K562 (cell line): ENCODE data around the gene GSTT2B. TPM values are rescaled to one million over a fixed set of nuclear protein-coding genes. Genes with fewer than 3 reads are reported as not detected.

Experiments
- ATAC-seq: fragments of 200-7000 bp; cut with Tn5 transposase; 3 replicates; pipeline ENCODE4 v1.9.1; 2020; ENCODE audit warnings: moderate library complexity
- BruUV-seq: library from RNA; stranded (reverse); fragments of 400-500 nt; replicated peaks from 2 replicates; lab custom pipeline; 2021; lab: Mats Ljungman, UMichigan
- CTCF ChIA-PET: fragments of 300-600 bp; formaldehyde crosslinking; extraction: SDS; loops from one replicate; lab custom pipeline; 2021; ENCODE audit warnings: low intra/inter-chr PET ratio; lab: Yijun Ruan, JAX
- POLR2A ChIA-PET: fragments of 300-600, 350-650 bp; sonication (Branson Sonifier 250); formaldehyde crosslinking; extraction: SDS; loops from one replicate; lab custom pipeline; 2021; ENCODE audit warnings: antibody characterized with exemption, inconsistent platforms; lab: Yijun Ruan, JAX
- DNase-seq, 4 experiments: peaks; one replicate each; pipeline versions ENCODE4 v3.0.0 to v3.0.0-alpha.2; 2011 to 2018; ENCODE audit warnings: low spot score in 3 of 4, mixed read lengths in 3 of 4; ENCODE audit errors: extremely low read depth in 1 of 4
- FAIRE-seq: peaks from 2 replicates; lab custom pipeline; 2011; peaks lifted over from hg19 to GRCh38; lab: Jason Lieb, UNC
- H2AFZ ChIP-seq: 2 replicates; pipeline ENCODE4 v1.6.0; 2011; ENCODE audit warnings: low read depth, low read length, control low read depth, inconsistent platforms
- H3K27ac ChIP-seq: fragments of 200-600 bp; 3 replicates; pipeline ENCODE4 v1.8.0; 2011; ENCODE audit warnings: low read depth, mild to moderate bottlenecking, control low read depth, inconsistent platforms, low read length, moderate library complexity, mixed read lengths; ENCODE audit errors: extremely low read depth
- H3K27me3 ChIP-seq, 2 experiments: fragments of 300-600 bp in 1 of 2; 2 replicates in 1 of 2; 3 replicates in 1 of 2; pipeline versions ENCODE4 v1.6.0 to v1.8.0; 2011; ENCODE audit warnings: inconsistent platforms in 2 of 2, low read length in 2 of 2, mild to moderate bottlenecking in 1 of 2, mixed read lengths in 1 of 2, moderate library complexity in 1 of 2; ENCODE audit not compliant: control insufficient read depth in 2 of 2, insufficient read depth in 2 of 2
- H3K36me3 ChIP-seq: fragments of 300-600 bp; 3 replicates; pipeline ENCODE4 v1.8.0; 2011; ENCODE audit warnings: mild to moderate bottlenecking, low read length, inconsistent platforms; ENCODE audit not compliant: control insufficient read depth, insufficient read depth
- H3K4me1 ChIP-seq, 2 experiments: fragments of 200-600 bp in 1 of 2; replicated peaks in 1 of 2; 2 replicates in 1 of 2; 3 replicates in 1 of 2; pipeline versions ENCODE4 v1.5.1 to v1.8.0; 2011; ENCODE audit warnings: inconsistent platforms in 2 of 2, low read length in 2 of 2, mild to moderate bottlenecking in 1 of 2, mixed read lengths in 1 of 2, moderate library complexity in 1 of 2; ENCODE audit not compliant: control insufficient read depth in 2 of 2, insufficient read depth in 2 of 2
- H3K4me2 ChIP-seq: 2 replicates; pipeline ENCODE4 v1.6.1; 2011; ENCODE audit warnings: low read length, control low read depth, inconsistent platforms, mixed read lengths; ENCODE audit not compliant: insufficient read depth
- H3K4me3 ChIP-seq: fragments of 200-600 bp; sonication (generic), shearing (Covaris generic); 2 replicates; pipeline ENCODE4 v1.5.1; 2016; ENCODE audit warnings: control low read depth, inconsistent platforms
- H3K79me2 ChIP-seq: fragments of 200-600 bp; 3 replicates; pipeline ENCODE4 v1.8.0; 2011; ENCODE audit warnings: low read length, inconsistent platforms; ENCODE audit not compliant: control insufficient read depth, insufficient read depth
- H3K9ac ChIP-seq, 2 experiments: 2 replicates each; pipeline versions ENCODE4 v1.6.0 to v1.6.1; 2011; ENCODE audit warnings: low read depth in 2 of 2, low read length in 2 of 2, control low read depth in 1 of 2, inconsistent platforms in 1 of 2, mild to moderate bottlenecking in 1 of 2, mixed read lengths in 1 of 2; ENCODE audit not compliant: insufficient read depth in 1 of 2
- H3K9me1 ChIP-seq: one replicate; pipeline ENCODE4 v1.6.0; 2011; ENCODE audit warnings: inconsistent platforms, mild to moderate bottlenecking, low read length, moderate library complexity; ENCODE audit not compliant: control insufficient read depth, insufficient read depth
- H3K9me3 ChIP-seq: replicated peaks from 2 replicates; pipeline ENCODE4 v1.5.1; 2011; ENCODE audit warnings: low read depth, low read length, inconsistent platforms; ENCODE audit not compliant: control insufficient read depth, insufficient read depth
- H4K20me1 ChIP-seq: replicated peaks from 2 replicates; pipeline ENCODE4 v1.6.1; 2011; ENCODE audit warnings: low read length, inconsistent platforms, mixed read lengths; ENCODE audit not compliant: control insufficient read depth, insufficient read depth
- ARID2 ChIP-seq: fragments of 450-650 bp; IDR thresholded peaks from 2 replicates; pipeline ENCODE4 v1.6.1; 2017; ENCODE audit warnings: antibody characterized with exemption, mild to moderate bottlenecking
- BRD4 ChIP-seq: fragments of 200-600 bp; sonication (generic); IDR thresholded peaks from 2 replicates; pipeline ENCODE4 v1.6.1; 2017; ENCODE audit warnings: inconsistent platforms
- CXXC5 ChIP-seq: fragments of 250-450 bp; sonication (Bioruptor Pico); IDR thresholded peaks from 2 replicates; pipeline ENCODE4 v1.8.0; 2022; ENCODE audit warnings: inconsistent platforms, mild to moderate bottlenecking, moderate library complexity
- IRF2 ChIP-seq: sonication (generic); formaldehyde crosslinking; IDR thresholded peaks from 2 replicates; pipeline ENCODE4 v1.8.1; 2022; ENCODE audit warnings: mild to moderate bottlenecking, missing genetic modification reagents
- MITF ChIP-seq: IDR thresholded peaks from 2 replicates; pipeline ENCODE4 v1.6.1; 2014; ENCODE audit warnings: antibody characterized with exemption
- ZNF507 ChIP-seq: conservative IDR thresholded peaks from 2 replicates; pipeline ENCODE4 v1.6.1; 2017; ENCODE audit warnings: missing genetic modification characterization, missing compliant biosample characterization
- ZNF707 ChIP-seq: fragments of 250-450 bp; sonication (Bioruptor Pico); conservative IDR thresholded peaks from 2 replicates; pipeline ENCODE4 v1.8.0; 2022; ENCODE audit warnings: inconsistent platforms, mild to moderate bottlenecking, moderate library complexity
- WGBS: fragments of 100-300 bp; shearing (Covaris generic); methylation state at CpG from one replicate; pipeline ENCODE4 v1.1.6; 2016; ENCODE audit warnings: low coverage, mixed read lengths; ENCODE audit not compliant: insufficient coverage; ENCODE audit errors: missing lambda C conversion rate; 5-methylcytosine and 5-hydroxymethylcytosine counted together
- in situ Hi-C: fragments of 300-500 bp; cut with MboI; formaldehyde crosslinking; loops from 4 replicates; pipeline ENCODE4 v1.15.0; 2018; ENCODE audit warnings: inconsistent platforms, mixed read lengths
- intact Hi-C: fragments of 100-400 bp; cut with micrococcal nuclease; formaldehyde crosslinking; loops from 2 replicates; pipeline ENCODE4 v1.14.2; 2022
- polyA plus RNA-seq, 8 experiments: library from polyadenylated mRNA; depleted of rRNA in 4 of 8; stranded (reverse) in 5 of 8; unstranded in 3 of 8; fragments of >200 nt; fragmentation: Nextera tagmentation in 2 of 8; fragmentation: Illumina TruSeq in 1 of 8; extraction: Ambion mirVana in 2 of 8; extraction: Trizol in 1 of 8; gene quantifications; 2 replicates each; pipeline versions ENCODE4 v1.2.1 to v1.2.3, GENCODE V29; 2011 to 2014; ENCODE audit warnings: inconsistent platforms in 1 of 8, missing spikeins in 1 of 8
- total RNA-seq, 7 experiments: library from RNA; depleted of rRNA in 6 of 7; stranded (reverse); fragments of >200 nt in 6 of 7; fragmentation: Illumina TruSeq in 2 of 7; extraction: Trizol in 2 of 7; gene quantifications; 2 replicates each; pipeline versions ENCODE4 v1.2.1 to v1.2.3, GENCODE V29; 2011 to 2021; ENCODE audit warnings: low replicate concordance in 1 of 7

GSTT2B gene
- total and polyA plus RNA-seq, 9 of the 15 experiments (the other 6 are each of a cell fraction or from before 2014, with no cell fraction given), result not detected

- DNase-seq (no peak), ATAC-seq (no peak), FAIRE-seq (no peak)
- no peaks in the 10 kb centered on the region for H3K27me3 ChIP-seq
- no peaks in the 10 kb centered on the region for H3K36me3 ChIP-seq
- WGBS, result 31% methylated on average over 2 of the region's 3 CpGs
- H2AFZ ChIP-seq, result no peak overlapping the region
- no peak overlapping the region for H3K4me2 ChIP-seq
- H3K9me3 ChIP-seq, result no peaks in the 10 kb centered on the region
- no TSS peak for BruUV-seq
- peaks cover 3 to 8% of the 10 kb centered on the region in 2 experiments; a peak in 4 of 5 replicates for H3K4me1 ChIP-seq
- intact Hi-C loops, result no loop called here
- no peak overlapping the region for H3K4me3 ChIP-seq
- no peak overlapping the region for H3K27ac ChIP-seq
- H3K9me1 ChIP-seq, result no peaks in the 10 kb centered on the region
- in situ Hi-C loops, result loop anchor here (5.0 kb wide), 1 partner anchor 68 kb away; the partner anchor contains the start of gene GSTT4
- TF ChIP-seq CXXC5 (CRISPR knock-in tag) (no peak), BRD4 (no peak), ZNF707 (CRISPR knock-in tag) (no peak), IRF2 (CRISPR knock-in tag) (no peak), MITF (no peak), ZNF507 (tag) (no peak), ARID2 (no peak)
- H3K79me2 ChIP-seq, result no peaks in the 10 kb centered on the region
- H4K20me1 ChIP-seq, result no peaks in the 10 kb centered on the region
- CTCF ChIA-PET, result no interaction called here
- H3K9ac ChIP-seq, result no peak overlapping the region
- POLR2A ChIA-PET, result no interaction called here
Measured at GRCh38 chr22:23939017-23939357, 22.0 kb downstream of the GSTT2B start.
